GM18951 (cell line): Measurements from ENCODE around the gene LRP10.

Experiments
- POLR2A ChIP-seq: IDR thresholded peaks from 4 replicates; pipeline ENCODE4 v1.6.1; 2011; ENCODE audit warnings: mild to moderate bottlenecking; ENCODE audit not compliant: insufficient read length, insufficient read depth; ENCODE audit errors: extremely low read depth
- in situ Hi-C: fragments of 300-500 bp; cut with MboI; formaldehyde crosslinking; loops from one replicate; pipeline ENCODE4 v1.12.0; 2022; ENCODE audit warnings: low sequenced_read_pairs, mixed read lengths, inconsistent platforms; ENCODE audit not compliant: unreplicated experiment

LRP10 gene

GRCh38 chr14:22878271-22879246, 7.0 kb downstream of the LRP10 start:
- in situ Hi-C loops = no loop called here
- no peak for TF ChIP-seq POLR2A

- in situ Hi-C loops = no loop called here
- TF ChIP-seq POLR2A = no peak
These were observed 10.5 kb downstream of the LRP10 start for GRCh38 chr14:22882064-22882463.

- TF ChIP-seq POLR2A = no peak
- in situ Hi-C loops = no loop called here
These were observed 11.1 kb downstream of the LRP10 start for GRCh38 chr14:22882529-22883172.

GRCh38 chr14:22883173-22883976, 11.8 kb downstream of the LRP10 start, which contains the start of gene REM2:
REM2 (plus strand) TSS chr14:22883222; CDS start chr14:22883288, 66 bp downstream.
- in situ Hi-C loops = no loop called here
- TF ChIP-seq POLR2A = no peak

GRCh38 chr14:22884076-22884737, 12.7 kb downstream of the LRP10 start:
- in situ Hi-C loops = no loop called here
- no peak for TF ChIP-seq POLR2A

- no peak for TF ChIP-seq POLR2A
- in situ Hi-C loops = no loop called here
These were observed 13.4 kb downstream of the LRP10 start for GRCh38 chr14:22884738-22885523.

- in situ Hi-C loops = no loop called here
- TF ChIP-seq POLR2A = no peak
These were observed 14.4 kb downstream of the LRP10 start for GRCh38 chr14:22885975-22886374.

GRCh38 chr14:22886500-22887259, 15.1 kb downstream of the LRP10 start:
- peak; percentile 81 for TF ChIP-seq POLR2A

GRCh38 chr14:22887260-22887989, 15.9 kb downstream of the LRP10 start:
- in situ Hi-C loops = no loop called here
- no peak for TF ChIP-seq POLR2A

More at GRCh38 chr14:22886500-22887259, 15.1 kb downstream of the LRP10 start:
- in situ Hi-C loops = no loop called here

- in situ Hi-C loops = no loop called here
- TF ChIP-seq POLR2A = peak; percentile 59
These were observed 16.4 kb downstream of the LRP10 start for GRCh38 chr14:22887990-22888378.

GRCh38 chr14:22888662-22889061, 17.1 kb downstream of the LRP10 start:
- no peak for TF ChIP-seq POLR2A
- in situ Hi-C loops = no loop called here
